Measurements from ENCODE around the gene RGS4. TPM values are rescaled to one million over a fixed set of nuclear protein-coding genes. Genes with fewer than 3 reads are reported as not detected.
A peak's percentile ranks its signal among the peaks of the same experiment; 100 is the strongest.

Gene RGS4
- total RNA-seq, 1 donor from 2014 or later = not detected

- Mint-ChIP-seq H3K4me3 (no peak overlapping the region), H3K9me3 (no peaks in the 10 kb centered on the region), H3K36me3 (ENCODE audit: low read depth) (no peaks in the 10 kb centered on the region), H3K4me1 (no peaks in the 10 kb centered on the region), H3K27ac (no peak overlapping the region), H3K27me3 (peaks cover 1% of the 10 kb centered on the region)
- intact Hi-C loops (cut with micrococcal nuclease) = no loop called here
- DNase-seq = no peak
These were observed 14.2 kb upstream of the RGS4 start for GRCh38 chr1:163055005-163055404.

GRCh38 chr1:163055531-163055930 lies 13.6 kb upstream of the RGS4 start:
- no peak for DNase-seq
- H3K36me3 Mint-ChIP-seq (ENCODE audit: low read depth) = no peaks in the 10 kb centered on the region
- no peaks in the 10 kb centered on the region for H3K9me3 Mint-ChIP-seq
- H3K27ac Mint-ChIP-seq = no peak overlapping the region
- no peak overlapping the region for H3K4me3 Mint-ChIP-seq
- H3K27me3 Mint-ChIP-seq = peaks cover 1% of the 10 kb centered on the region
- intact Hi-C loops (cut with micrococcal nuclease) = no loop called here
- H3K4me1 Mint-ChIP-seq = no peaks in the 10 kb centered on the region

GRCh38 chr1:163056831-163057230 lies 12.3 kb upstream of the RGS4 start:
- Mint-ChIP-seq H3K36me3 (ENCODE audit: low read depth) (no peaks in the 10 kb centered on the region), H3K4me3 (no peak overlapping the region), H3K27ac (no peak overlapping the region), H3K9me3 (no peaks in the 10 kb centered on the region), H3K27me3 (peaks cover 1% of the 10 kb centered on the region), H3K4me1 (no peaks in the 10 kb centered on the region)
- intact Hi-C loops (cut with micrococcal nuclease) = no loop called here
- DNase-seq = no peak

GRCh38 chr1:163060343-163061007 lies 8.7 kb upstream of the RGS4 start:
- DNase-seq = no peak
- Mint-ChIP-seq H3K27ac (no peak overlapping the region), H3K36me3 (ENCODE audit: low read depth) (no peaks in the 10 kb centered on the region), H3K27me3 (peaks cover 6% of the 10 kb centered on the region), H3K9me3 (no peaks in the 10 kb centered on the region), H3K4me3 (no peak overlapping the region), H3K4me1 (no peaks in the 10 kb centered on the region)
- intact Hi-C loops (cut with micrococcal nuclease) = no loop called here

- intact Hi-C loops (cut with micrococcal nuclease) = no loop called here
- no peak overlapping the region for H3K27ac Mint-ChIP-seq
- DNase-seq = no peak
- H3K9me3 Mint-ChIP-seq = no peaks in the 10 kb centered on the region
- peaks cover 12% of the 10 kb centered on the region for H3K27me3 Mint-ChIP-seq
- H3K36me3 Mint-ChIP-seq (ENCODE audit: low read depth) = no peaks in the 10 kb centered on the region
- no peak overlapping the region for H3K4me3 Mint-ChIP-seq
- H3K4me1 Mint-ChIP-seq = no peaks in the 10 kb centered on the region
These were observed 6.0 kb upstream of the RGS4 start for GRCh38 chr1:163063143-163063542.

- Mint-ChIP-seq H3K36me3 (ENCODE audit: low read depth) (no peaks in the 10 kb centered on the region), H3K4me1 (no peaks in the 10 kb centered on the region), H3K4me3 (no peak overlapping the region), H3K27ac (no peak overlapping the region), H3K27me3 (peaks cover 17% of the 10 kb centered on the region), H3K9me3 (no peaks in the 10 kb centered on the region)
- DNase-seq = no peak
- intact Hi-C loops (cut with micrococcal nuclease) = no loop called here
These were observed 5.6 kb upstream of the RGS4 start for GRCh38 chr1:163063610-163064009.

- DNase-seq = no peak
- Mint-ChIP-seq H3K9me3 (no peaks in the 10 kb centered on the region), H3K27me3 (peaks cover 38% of the 10 kb centered on the region), H3K4me3 (no peak overlapping the region), H3K36me3 (ENCODE audit: low read depth) (no peaks in the 10 kb centered on the region), H3K27ac (no peak overlapping the region), H3K4me1 (no peaks in the 10 kb centered on the region)
- intact Hi-C loops (cut with micrococcal nuclease) = no loop called here
These were observed 3.0 kb upstream of the RGS4 start for GRCh38 chr1:163066168-163066567.

- intact Hi-C loops (cut with micrococcal nuclease) = no loop called here
- Mint-ChIP-seq H3K27ac (no peak overlapping the region), H3K36me3 (ENCODE audit: low read depth) (no peaks in the 10 kb centered on the region), H3K4me1 (no peaks in the 10 kb centered on the region), H3K9me3 (no peaks in the 10 kb centered on the region), H3K4me3 (no peak overlapping the region), H3K27me3 (peaks cover 38% of the 10 kb centered on the region)
- no peak for DNase-seq
These were observed 2.5 kb upstream of the RGS4 start for GRCh38 chr1:163066686-163067085.

- intact Hi-C loops (cut with micrococcal nuclease) = no loop called here
- no peaks in the 10 kb centered on the region for H3K9me3 Mint-ChIP-seq
- H3K4me3 Mint-ChIP-seq = no peak overlapping the region
- DNase-seq = no peak
- H3K27ac Mint-ChIP-seq = no peak overlapping the region
- H3K4me1 Mint-ChIP-seq = no peaks in the 10 kb centered on the region
- H3K27me3 Mint-ChIP-seq = peaks cover 41% of the 10 kb centered on the region
- H3K36me3 Mint-ChIP-seq (ENCODE audit: low read depth) = no peaks in the 10 kb centered on the region
These were observed 445 bp upstream of the RGS4 start for GRCh38 chr1:163068716-163069115.

GRCh38 chr1:163069655-163070277 lies 605 bp downstream of the RGS4 start:
- Mint-ChIP-seq H3K4me1 (no peaks in the 10 kb centered on the region), H3K4me3 (no peak overlapping the region), H3K27me3 (peaks cover 38% of the 10 kb centered on the region)

GRCh38 chr1:163071405-163072255 lies 2.5 kb downstream of the RGS4 start:
- no peak overlapping the region for H3K27ac Mint-ChIP-seq
- H3K9me3 Mint-ChIP-seq = no peaks in the 10 kb centered on the region
- H3K36me3 Mint-ChIP-seq (ENCODE audit: low read depth) = no peaks in the 10 kb centered on the region
- H3K4me3 Mint-ChIP-seq = no peak overlapping the region
- DNase-seq = peak; percentile 83
- no peaks in the 10 kb centered on the region for H3K4me1 Mint-ChIP-seq
- H3K27me3 Mint-ChIP-seq = peaks cover 36% of the 10 kb centered on the region
- intact Hi-C loops (cut with micrococcal nuclease) = loop anchor here (1.0 to 5.0 kb wide), 2 partner anchors 106 to 245 kb away; no protein-coding TSS in a partner anchor

More at GRCh38 chr1:163069655-163070277, 605 bp downstream of the RGS4 start:
- no peaks in the 10 kb centered on the region for H3K36me3 Mint-ChIP-seq (ENCODE audit: low read depth)
- H3K27ac Mint-ChIP-seq = no peak overlapping the region
- intact Hi-C loops (cut with micrococcal nuclease) = loop anchor here (5.0 kb wide), 1 partner anchor 108 kb away; no protein-coding TSS in a partner anchor
- H3K9me3 Mint-ChIP-seq = no peaks in the 10 kb centered on the region
- DNase-seq = no peak

GRCh38 chr1:163072658-163073057 lies 3.5 kb downstream of the RGS4 start:
- no peaks in the 10 kb centered on the region for H3K4me1 Mint-ChIP-seq
- DNase-seq = no peak
- intact Hi-C loops (cut with micrococcal nuclease) = loop anchor here (5.0 kb wide), 1 partner anchor 105 kb away; no protein-coding TSS in a partner anchor
- H3K36me3 Mint-ChIP-seq (ENCODE audit: low read depth) = no peaks in the 10 kb centered on the region
- no peak overlapping the region for H3K4me3 Mint-ChIP-seq
- no peak overlapping the region for H3K27ac Mint-ChIP-seq
- H3K9me3 Mint-ChIP-seq = no peaks in the 10 kb centered on the region
- H3K27me3 Mint-ChIP-seq = peaks cover 32% of the 10 kb centered on the region

GRCh38 chr1:163074004-163074403 lies 4.8 kb downstream of the RGS4 start:
- H3K4me1 Mint-ChIP-seq = no peaks in the 10 kb centered on the region
- H3K27me3 Mint-ChIP-seq = peaks cover 20% of the 10 kb centered on the region
- DNase-seq = no peak
- intact Hi-C loops (cut with micrococcal nuclease) = loop anchor here (5.0 kb wide), 1 partner anchor 103 kb away; no protein-coding TSS in a partner anchor
- no peak overlapping the region for H3K27ac Mint-ChIP-seq
- no peak overlapping the region for H3K4me3 Mint-ChIP-seq
- H3K36me3 Mint-ChIP-seq (ENCODE audit: low read depth) = no peaks in the 10 kb centered on the region
- H3K9me3 Mint-ChIP-seq = no peaks in the 10 kb centered on the region
